Liver (tissue), 9 donors: Measurements from ENCODE around the gene COL5A1. TPM values are rescaled to one million over a fixed set of nuclear protein-coding genes. Genes with fewer than 3 reads are reported as not detected.

Experiments
- DNase-seq: peaks from one replicate; pipeline ENCODE4 v3.0.0-alpha.2; 2017; ENCODE audit warnings: low spot score
- H3K27ac ChIP-seq, 2 donors: one replicate each; pipeline ENCODE4 v1.7.0; 2013; ENCODE audit warnings: inconsistent platforms in 2 of 2, low read length in 2 of 2, control low read depth in 1 of 2, low read depth in 1 of 2, mild to moderate bottlenecking in 1 of 2
- H3K27me3 ChIP-seq, 4 donors: one replicate each; pipeline versions ENCODE4 v1.6.1 to v1.7.0; 2013; ENCODE audit warnings: low read length in 3 of 4, inconsistent platforms in 1 of 4, mild to moderate bottlenecking in 1 of 4, moderate library complexity in 1 of 4; ENCODE audit not compliant: control insufficient read depth in 4 of 4, insufficient read depth in 4 of 4
- H3K36me3 ChIP-seq, 4 donors: one replicate each; pipeline versions ENCODE4 v1.6.1 to v1.7.0; 2013; ENCODE audit warnings: low read length in 3 of 4, mild to moderate bottlenecking in 3 of 4, low read depth in 1 of 4, moderate library complexity in 1 of 4; ENCODE audit not compliant: control insufficient read depth in 4 of 4, insufficient read depth in 3 of 4
- H3K4me1 ChIP-seq, 4 donors: one replicate each; pipeline versions ENCODE4 v1.6.1 to v1.7.0; 2013; ENCODE audit warnings: low read length in 3 of 4, mild to moderate bottlenecking in 3 of 4, moderate library complexity in 1 of 4; ENCODE audit not compliant: control insufficient read depth in 4 of 4, insufficient read depth in 4 of 4
- H3K4me3 ChIP-seq, 3 donors: one replicate each; pipeline versions ENCODE4 v1.6.1 to v1.7.0; 2013; ENCODE audit warnings: low read length in 3 of 3, control low read depth in 1 of 3, low read depth in 1 of 3, mild to moderate bottlenecking in 1 of 3
- H3K9ac ChIP-seq, 2 donors: one replicate each; pipeline ENCODE4 v1.7.0; 2013; ENCODE audit warnings: low read length in 2 of 2, mild to moderate bottlenecking in 2 of 2, moderate library complexity in 2 of 2, control low read depth in 1 of 2, low read depth in 1 of 2
- H3K9me3 ChIP-seq, 4 donors: one replicate each; pipeline versions ENCODE4 v1.6.1 to v1.7.0; 2013; ENCODE audit warnings: low read length in 3 of 4; ENCODE audit not compliant: control insufficient read depth in 4 of 4
- ATF3 ChIP-seq: IDR thresholded peaks from 2 replicates; pipeline ENCODE4 v1.6.1; 2016; ENCODE audit warnings: antibody characterized with exemption
- CTCF ChIP-seq: fragments of 150-350 bp; IDR thresholded peaks from 2 replicates; pipeline ENCODE4 v1.5.1; 2017; ENCODE audit warnings: improper control_type of control experiment, low read depth, low read length; ENCODE audit not compliant: missing input control
- EGR1 ChIP-seq, 2 donors: IDR thresholded peaks; 2 replicates each; pipeline ENCODE4 v1.6.1; 2016 to 2018; ENCODE audit warnings: antibody characterized with exemption in 2 of 2, low read depth in 2 of 2
- FOXA1 ChIP-seq: IDR thresholded peaks from 2 replicates; pipeline ENCODE4 v1.6.1; 2016; ENCODE audit warnings: antibody characterized with exemption
- FOXA2 ChIP-seq: IDR thresholded peaks from 2 replicates; pipeline ENCODE4 v1.6.1; 2016; ENCODE audit warnings: antibody characterized with exemption
- GABPA ChIP-seq, 2 donors: IDR thresholded peaks in 1 of 2; conservative IDR thresholded peaks in 1 of 2; 2 replicates each; pipeline ENCODE4 v1.6.1; 2016; ENCODE audit warnings: antibody characterized with exemption in 2 of 2, mild to moderate bottlenecking in 1 of 2, moderate library complexity in 1 of 2
- HNF4A ChIP-seq, 2 donors: conservative IDR thresholded peaks; 2 replicates each; pipeline ENCODE4 v1.6.1; 2016; ENCODE audit warnings: antibody characterized with exemption in 2 of 2, mild to moderate bottlenecking in 2 of 2
- HNF4G ChIP-seq: IDR thresholded peaks from 2 replicates; pipeline ENCODE4 v1.6.1; 2016; ENCODE audit warnings: antibody characterized with exemption
- JUND ChIP-seq, 2 donors: IDR thresholded peaks; 2 replicates each; pipeline ENCODE4 v1.6.1; 2016; ENCODE audit warnings: antibody characterized with exemption in 2 of 2
- MAX ChIP-seq: IDR thresholded peaks from 2 replicates; pipeline ENCODE4 v1.6.1; 2016; ENCODE audit warnings: antibody characterized with exemption
- NR2F2 ChIP-seq: IDR thresholded peaks from 2 replicates; pipeline ENCODE4 v1.6.1; 2016; ENCODE audit warnings: antibody characterized with exemption
- RAD21 ChIP-seq, 2 donors: IDR thresholded peaks; 2 replicates each; pipeline ENCODE4 v1.6.1; 2016; ENCODE audit warnings: antibody characterized with exemption in 2 of 2, mild to moderate bottlenecking in 2 of 2
- REST ChIP-seq: IDR thresholded peaks from 2 replicates; pipeline ENCODE4 v1.6.1; 2016; ENCODE audit warnings: antibody characterized with exemption, mild to moderate bottlenecking
- RXRA ChIP-seq, 2 donors: IDR thresholded peaks; 2 replicates each; pipeline ENCODE4 v1.6.1; 2017 to 2018; ENCODE audit warnings: antibody characterized with exemption in 2 of 2, mild to moderate bottlenecking in 1 of 2
- SP1 ChIP-seq: IDR thresholded peaks from 2 replicates; pipeline ENCODE4 v1.6.1; 2018; ENCODE audit warnings: antibody characterized with exemption, mild to moderate bottlenecking
- TAF1 ChIP-seq: conservative IDR thresholded peaks from 2 replicates; pipeline ENCODE4 v1.6.1; 2016; ENCODE audit warnings: antibody characterized with exemption, mild to moderate bottlenecking
- YY1 ChIP-seq: IDR thresholded peaks from 2 replicates; pipeline ENCODE4 v1.6.1; 2016; ENCODE audit warnings: antibody characterized with exemption, mild to moderate bottlenecking
- ZBTB33 ChIP-seq: IDR thresholded peaks from 2 replicates; pipeline ENCODE4 v1.6.1; 2016; ENCODE audit warnings: antibody characterized with exemption
- WGBS: extraction: QIAGEN DNeasy Blood & Tissue Kit; methylation state at CpG from one replicate; pipeline ENCODE4 v1.1.7; 2013; 5-methylcytosine and 5-hydroxymethylcytosine counted together
- polyA plus RNA-seq, 2 donors: library from polyadenylated mRNA; stranded (reverse) in 1 of 2; unstranded in 1 of 2; fragments of 200-250 nt in 1 of 2; fragments of >200 nt in 1 of 2; fragmentation: Nextera tagmentation in 1 of 2; extraction: Ambion mirVana in 1 of 2; gene quantifications; one replicate each; pipeline versions ENCODE4 v1.2.1 to v1.2.3, GENCODE V29; 2013 to 2015
- total RNA-seq, 2 donors: library from RNA; depleted of rRNA; stranded (reverse); fragments of >200 nt; gene quantifications; one replicate each; pipeline ENCODE4 v1.2.3, GENCODE V29; 2014
- donor health status: healthy.
- donor health status: healthy.
- donor health status: healthy.
- donor health status: healthy.
- donor health status: healthy.

Gene COL5A1
- total and polyA plus RNA-seq, 4 donors = 0.67 to 15.6 (median 11.2) TPM

- no peak for TF ChIP-seq CTCF
Observed at GRCh38 chr9:134681061-134681661, 39.6 kb downstream of the COL5A1 start (continued).

- TF ChIP-seq FOXA1 = no peak
- peak; percentile 35 for TF ChIP-seq NR2F2
- peaks cover 0 to 4% (median 0%) of the 10 kb centered on the region in 4 donors for H3K9me3 ChIP-seq
- no peak overlapping the region for H3K4me3 ChIP-seq
- no peak for DNase-seq
- H3K4me1 ChIP-seq = no peaks in the 10 kb centered on the region
- H3K9ac ChIP-seq = no peak overlapping the region
- WGBS = 70% methylated on average over 15 of the region's 15 CpGs
- H3K27me3 ChIP-seq = peaks cover 0 to 3% (median 0%) of the 10 kb centered on the region in 4 donors
- no peaks in the 10 kb centered on the region for H3K36me3 ChIP-seq
- H3K27ac ChIP-seq = peak overlapping the region; percentile 7 to 35
Observed at GRCh38 chr9:134682026-134682425, 40.4 kb downstream of the COL5A1 start.

- H3K9ac ChIP-seq = no peak overlapping the region
- WGBS = 74% methylated on average over 25 of the region's 25 CpGs
- no peak for DNase-seq
- H3K4me1 ChIP-seq = no peaks in the 10 kb centered on the region
- no peak for TF ChIP-seq REST
- TF ChIP-seq FOXA2 = no peak
- no peak for TF ChIP-seq EGR1 (IDR thresholded peaks at IDR 0.05; ENCODE audit: low read depth in 2 of 2)
- no peak for TF ChIP-seq YY1
- no peak for TF ChIP-seq HNF4G
- no peak for TF ChIP-seq RXRA (IDR thresholded peaks at IDR 0.05)
- TF ChIP-seq FOXA1 = no peak
- no peak for TF ChIP-seq MAX
- no peak for TF ChIP-seq SP1
- no peak for TF ChIP-seq RAD21 (IDR thresholded peaks at IDR 0.05)
- TF ChIP-seq CTCF = no peak
- no peak for TF ChIP-seq TAF1
- TF ChIP-seq HNF4A (conservative IDR thresholded peaks at IDR 0.05) = no peak
- no peak for TF ChIP-seq ZBTB33
- no peak for TF ChIP-seq JUND (IDR thresholded peaks at IDR 0.05)
- TF ChIP-seq GABPA (IDR thresholded peaks at IDR 0.05 in 1 of 2, conservative IDR thresholded peaks at IDR 0.05 in 1 of 2) = no peak
- no peak for TF ChIP-seq NR2F2
- TF ChIP-seq ATF3 = no peak
- peak overlapping the region in 1 of 2 donors; percentile 7 for H3K27ac ChIP-seq
- no peak overlapping the region for H3K4me3 ChIP-seq
- peaks cover 0 to 3% (median 0%) of the 10 kb centered on the region in 4 donors for H3K27me3 ChIP-seq
- H3K9me3 ChIP-seq = peaks cover 0 to 4% (median 0%) of the 10 kb centered on the region in 4 donors
- H3K36me3 ChIP-seq = no peaks in the 10 kb centered on the region
Observed at GRCh38 chr9:134682651-134683364, 41.2 kb downstream of the COL5A1 start.
